ENCODE data around the gene LYRM4.

LYRM4 gene

DNA sequence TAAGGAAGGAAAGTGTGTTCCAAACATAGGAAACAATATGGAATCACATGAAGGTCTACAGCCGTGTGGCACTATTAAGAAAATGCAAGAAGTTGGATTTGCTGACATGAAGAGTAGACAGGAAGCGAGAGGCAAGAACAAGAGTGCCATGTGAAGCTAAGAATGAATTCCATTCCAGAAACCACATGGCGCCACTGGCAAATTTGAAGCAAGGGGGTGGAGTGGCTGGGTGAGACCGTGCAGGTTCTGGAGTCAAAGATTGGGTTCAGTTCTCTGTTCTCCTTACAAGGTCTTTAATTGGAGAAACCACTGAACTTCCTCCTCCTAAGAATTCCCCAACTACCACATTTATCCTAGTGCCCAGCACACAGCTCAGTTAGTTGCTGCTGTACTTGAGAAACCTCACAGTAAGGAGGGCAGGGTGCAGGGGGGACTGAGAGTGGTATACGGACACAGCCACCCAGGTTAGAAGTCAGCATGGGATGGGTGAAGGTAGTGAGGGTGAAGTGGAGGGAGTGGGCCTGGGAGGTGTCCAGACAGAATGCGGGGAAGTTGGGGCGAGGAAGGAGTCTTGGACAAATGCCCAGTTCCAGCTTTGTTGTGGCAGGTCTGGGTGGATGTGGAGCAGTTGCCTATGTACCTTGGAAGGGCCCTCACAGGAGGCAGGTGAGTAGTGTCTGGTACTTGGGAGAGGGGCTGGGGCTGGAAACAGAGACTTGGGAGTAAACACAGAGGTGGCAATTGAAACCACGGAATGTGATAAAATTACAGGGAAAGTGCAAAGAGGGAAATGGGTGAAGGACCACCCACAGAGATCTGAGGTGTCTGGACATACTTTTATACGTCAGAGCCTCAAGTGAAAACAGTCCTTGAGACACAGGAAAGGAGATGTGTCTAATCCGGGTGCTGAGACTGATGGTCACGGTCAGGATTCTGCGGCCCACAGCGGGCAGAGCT, 14.3 kb downstream of the LYRM4 start:
- no peak for DNase-seq (ENCODE audit: low spot score)

DNA sequence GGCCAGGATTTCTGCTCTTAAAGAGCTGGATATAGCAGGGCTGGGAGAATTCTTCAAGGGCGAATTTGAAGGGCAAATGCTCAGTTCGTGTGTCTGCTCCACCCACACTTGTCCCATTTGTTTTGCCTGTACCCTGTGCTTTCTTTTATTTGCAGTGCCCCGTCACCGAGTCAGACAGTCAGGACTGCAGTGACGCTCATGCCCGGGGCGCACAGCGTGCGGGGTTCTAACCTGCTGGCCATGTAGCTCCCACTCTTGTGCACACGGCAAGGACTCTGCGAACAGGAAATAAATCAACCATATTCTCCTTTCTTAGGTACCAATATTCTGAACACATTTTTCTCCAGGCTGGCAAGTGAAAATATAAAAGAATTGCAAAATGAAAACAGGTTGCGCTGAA, 17.7 kb downstream of the LYRM4 start:
- DNase-seq (ENCODE audit: low spot score) = no peak

GRCh38 chr6:5241252-5241651, 19.5 kb downstream of the LYRM4 start:
- no peak for DNase-seq (ENCODE audit: low spot score)

- DNase-seq (ENCODE audit: low spot score) = no peak
These were observed 22.4 kb downstream of the LYRM4 start for GRCh38 chr6:5238336-5238735.

GRCh38 chr6:5237805-5238204, 22.9 kb downstream of the LYRM4 start:
- DNase-seq (ENCODE audit: low spot score) = no peak

DNA sequence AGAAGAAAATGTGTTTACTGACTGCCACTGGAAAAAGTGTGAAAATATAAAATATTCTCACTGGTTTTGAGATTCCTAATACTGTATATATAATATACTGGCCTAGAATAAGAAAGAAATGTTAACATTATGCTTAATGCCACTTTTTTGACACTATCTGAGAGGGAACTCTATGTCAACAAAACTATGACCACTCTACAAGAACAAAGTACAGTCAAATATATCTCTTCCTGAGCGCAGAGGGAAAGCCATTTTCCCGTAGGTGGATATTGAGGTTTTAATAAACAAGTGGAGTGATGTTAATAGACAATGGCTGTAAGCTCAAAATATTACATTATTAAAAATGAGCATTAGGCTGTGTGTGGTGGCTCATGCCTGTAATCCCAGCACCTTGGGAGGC, 24.9 kb downstream of the LYRM4 start:
- no peak for DNase-seq (ENCODE audit: low spot score)

DNA sequence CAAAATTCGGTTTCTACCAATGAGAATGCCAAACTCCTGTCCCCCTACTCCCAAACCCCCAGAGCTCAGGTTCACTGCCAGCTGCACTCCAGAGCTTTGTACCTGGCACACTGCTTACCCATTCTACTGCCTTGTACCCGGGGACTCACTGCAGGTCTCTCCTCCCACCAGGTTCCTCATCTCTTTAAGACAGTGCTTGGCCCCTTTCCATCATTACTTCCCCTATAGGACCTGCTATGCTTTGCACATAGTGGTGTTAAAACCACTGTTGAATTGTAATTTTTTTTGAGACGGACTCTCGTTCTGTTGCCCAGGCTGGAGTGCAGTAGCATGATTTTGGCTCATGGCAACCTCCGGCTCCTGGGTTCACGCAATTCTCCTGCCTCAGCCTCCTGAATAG, 25.9 kb downstream of the LYRM4 start:
- no peak for DNase-seq (ENCODE audit: low spot score)

DNA sequence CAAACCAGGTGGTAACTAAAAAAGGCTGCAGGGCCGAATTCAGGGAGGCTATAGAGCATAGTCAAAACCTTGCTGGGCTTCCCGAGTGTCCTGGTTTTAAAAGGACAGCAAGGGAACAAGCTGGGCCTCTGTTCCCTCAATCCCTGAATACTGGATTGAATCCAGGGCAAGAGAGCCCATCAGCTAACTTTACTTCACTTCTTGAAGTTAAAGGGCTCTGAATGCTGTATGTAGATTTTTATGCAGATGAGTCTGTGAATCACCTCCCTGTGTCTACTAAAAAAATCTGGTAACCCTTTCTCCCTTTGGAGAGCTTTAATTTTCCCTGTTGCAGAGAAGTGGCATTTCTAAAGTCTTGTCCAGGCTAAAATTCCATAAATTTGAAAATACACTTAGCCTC, 29.5 kb downstream of the LYRM4 start:
- DNase-seq (ENCODE audit: low spot score) = peak; percentile 38

GRCh38 chr6:5230081-5230480, 30.7 kb downstream of the LYRM4 start:
- DNase-seq (ENCODE audit: low spot score) = no peak

DNA sequence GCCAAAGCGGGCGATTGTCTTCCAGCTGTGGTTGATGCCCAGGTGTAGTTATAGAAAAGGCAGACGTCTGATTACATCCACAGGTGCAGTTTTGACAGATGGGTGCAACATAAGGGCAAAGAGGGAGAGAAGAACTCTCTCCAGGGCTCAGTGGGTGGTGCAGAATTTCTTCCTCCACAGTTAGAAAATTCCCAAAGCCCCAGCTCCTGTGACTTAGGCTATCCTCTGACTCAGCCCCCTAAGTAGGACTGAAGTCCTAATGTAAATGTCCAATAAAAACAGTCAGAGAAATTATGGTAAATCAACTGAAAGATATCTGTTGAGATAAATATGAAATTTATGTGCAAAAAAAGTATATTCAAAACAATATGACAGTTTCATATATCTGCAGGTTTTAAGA, 31.4 kb downstream of the LYRM4 start:
- no peak for DNase-seq (ENCODE audit: low spot score)

- no peak for DNase-seq (ENCODE audit: low spot score)
These were observed 37.4 kb downstream of the LYRM4 start for GRCh38 chr6:5223309-5223708.

GRCh38 chr6:5220443-5220842, 40.3 kb downstream of the LYRM4 start:
- no peak for DNase-seq (ENCODE audit: low spot score)

DNA sequence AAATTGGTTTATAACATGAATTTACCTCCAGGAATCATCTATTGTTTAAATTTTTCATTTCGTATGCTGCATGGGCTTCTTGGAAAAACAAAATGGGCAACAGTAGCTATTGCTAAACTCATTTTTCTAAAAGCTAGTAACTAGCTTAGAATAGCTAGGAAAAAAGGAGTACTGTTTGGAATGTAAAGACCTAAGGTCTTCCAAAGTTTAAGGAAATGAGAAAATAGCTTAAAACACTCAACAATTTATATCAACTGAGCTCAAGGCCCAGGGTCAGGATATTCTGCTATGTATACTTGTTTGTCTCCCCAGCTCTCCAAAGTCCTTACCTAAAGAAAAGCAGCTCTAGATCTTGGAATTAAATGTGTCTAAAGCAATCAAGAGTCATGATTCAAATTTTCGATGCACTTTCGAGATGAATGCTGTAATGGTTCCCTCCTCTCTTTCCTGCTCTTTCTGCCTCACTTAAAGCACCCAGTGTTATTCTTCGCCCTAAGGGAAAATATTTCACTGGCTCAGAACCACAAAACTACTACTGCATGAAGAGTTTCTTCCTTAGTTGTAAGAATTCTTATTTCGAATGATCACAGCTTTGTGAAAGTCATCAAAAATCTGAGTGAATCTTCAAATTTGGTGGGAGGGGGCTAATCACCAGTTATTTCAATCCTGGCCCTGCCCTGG, 41.6 kb downstream of the LYRM4 start:
- DNase-seq (ENCODE audit: low spot score) = peak; percentile 42

DNA sequence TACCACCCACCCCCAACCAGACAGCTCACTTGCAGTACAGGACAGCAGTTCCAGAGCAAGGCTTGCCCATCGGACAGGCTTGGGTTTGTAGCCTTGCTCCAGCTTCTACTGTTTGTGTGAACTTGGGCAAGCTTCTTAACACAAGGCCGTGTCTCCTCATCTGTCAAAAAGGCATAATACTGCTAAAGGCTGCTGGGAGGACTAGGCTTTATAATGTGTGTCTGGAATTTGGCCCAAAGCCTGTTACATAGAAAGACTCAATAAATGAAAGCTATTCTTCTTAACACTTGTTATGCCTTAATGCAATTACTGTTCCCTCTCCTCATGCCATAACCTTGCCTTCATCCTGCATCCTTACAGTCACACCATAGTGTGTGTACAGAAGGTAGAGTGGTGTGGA, 43.4 kb downstream of the LYRM4 start:
- DNase-seq (ENCODE audit: low spot score) = no peak

- no peak for DNase-seq (ENCODE audit: low spot score)
These were observed 45.0 kb downstream of the LYRM4 start for GRCh38 chr6:5215799-5216198.

DNA sequence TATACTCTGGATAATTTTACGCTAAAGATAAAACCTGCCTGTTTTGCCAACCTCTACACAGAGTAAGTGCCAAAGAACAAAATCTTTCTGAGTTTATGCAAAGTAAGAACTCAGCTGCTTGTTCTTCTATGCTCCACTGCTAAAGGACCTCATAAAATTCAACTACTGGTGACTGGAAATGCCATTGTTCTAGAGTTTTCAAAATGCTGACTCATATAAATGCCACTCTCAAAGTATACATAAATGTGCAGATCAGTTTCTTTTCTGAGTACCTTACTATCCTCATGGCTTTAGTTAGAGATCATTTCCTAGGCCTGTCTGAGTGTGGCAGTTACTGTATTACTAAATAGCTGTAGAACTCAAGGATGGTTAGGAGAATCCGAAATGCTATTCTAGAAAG, 45.6 kb downstream of the LYRM4 start:
- DNase-seq (ENCODE audit: low spot score) = no peak

DNA sequence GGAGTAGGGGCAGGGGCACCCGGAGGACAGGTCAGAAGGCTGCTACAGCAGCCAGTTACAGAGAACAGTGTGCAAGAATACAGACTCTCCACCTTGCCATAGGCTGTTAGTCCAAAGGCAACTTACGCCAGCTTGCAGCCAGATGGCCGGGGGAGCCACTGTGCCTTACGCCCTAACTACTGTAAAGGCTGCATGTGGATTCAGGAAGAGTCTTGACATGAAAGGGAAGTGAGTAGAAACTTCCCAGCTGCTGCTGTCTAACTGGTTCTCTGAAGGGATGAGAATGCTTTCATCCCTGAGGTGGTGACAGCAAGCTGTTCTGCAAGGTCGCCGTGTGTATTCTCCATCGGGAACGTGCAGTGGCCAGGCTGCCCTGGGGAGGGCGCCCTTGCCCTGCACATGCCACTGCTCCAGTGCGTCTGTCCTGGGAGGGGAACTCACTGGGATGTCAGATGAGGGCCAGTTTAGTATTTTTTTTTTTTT, 46.1 kb downstream of the LYRM4 start:
- DNase-seq (ENCODE audit: low spot score) = peak; percentile 31

DNA sequence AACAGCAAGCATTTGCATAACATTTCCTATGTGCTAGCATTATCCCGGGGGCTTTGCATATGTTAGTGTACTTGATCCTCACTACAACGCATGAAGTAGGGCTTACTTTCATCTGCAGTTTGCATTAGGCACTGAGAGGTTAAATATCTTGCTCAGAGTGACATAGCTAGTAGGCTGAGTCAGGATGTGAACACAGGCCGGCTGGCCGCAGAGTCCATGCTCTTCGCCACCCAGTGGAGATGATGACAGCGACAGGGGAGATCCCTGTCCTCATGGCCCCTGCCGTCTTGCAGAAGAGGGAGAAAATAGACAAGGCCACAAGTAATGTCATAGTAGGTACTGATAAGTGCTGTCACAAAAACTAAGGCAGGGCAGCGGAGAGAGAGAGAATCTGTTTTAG, 46.9 kb downstream of the LYRM4 start:
- no peak for DNase-seq (ENCODE audit: low spot score)

DNA sequence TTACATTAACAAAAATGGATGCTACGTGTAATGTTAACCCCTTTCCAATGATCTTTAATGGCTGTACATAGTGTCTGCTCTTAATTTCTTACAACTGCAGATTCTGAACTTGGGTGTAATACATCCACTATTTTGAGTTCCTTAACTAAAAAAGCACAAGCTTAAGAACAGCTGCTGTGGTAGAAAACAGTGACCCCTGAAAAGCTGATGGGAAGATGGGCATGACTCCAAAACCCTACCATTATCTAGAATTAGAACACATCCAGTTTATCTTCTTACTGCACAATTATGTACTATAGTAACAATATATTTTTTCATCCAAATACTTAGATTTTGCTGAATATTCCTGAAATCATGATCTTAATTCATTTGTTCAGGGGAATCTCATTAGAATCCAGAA, 49.3 kb downstream of the LYRM4 start:
- no peak for DNase-seq (ENCODE audit: low spot score)

DNA sequence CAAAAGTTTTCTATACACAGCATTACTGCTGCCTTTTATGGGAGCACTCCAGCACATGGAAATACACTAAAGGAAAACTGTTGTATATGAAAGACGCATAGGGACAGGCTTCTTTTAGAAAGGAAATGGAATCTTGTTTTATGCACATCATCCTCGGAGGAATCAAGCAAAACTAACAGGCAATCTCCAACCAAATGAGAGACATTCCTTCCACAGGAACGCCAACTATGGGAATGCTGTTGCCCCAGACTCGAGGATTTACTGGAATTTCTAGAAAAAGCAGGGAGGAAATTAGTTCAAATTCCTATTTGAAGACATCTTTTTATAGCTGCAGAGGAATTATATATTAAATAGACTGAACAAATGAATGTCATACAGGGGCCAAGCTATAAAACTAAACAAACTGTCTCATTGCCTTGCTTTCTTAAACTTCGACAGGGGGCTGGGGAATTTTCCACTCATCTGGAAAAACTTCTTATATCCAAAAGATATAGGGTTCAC, 52.2 kb downstream of the LYRM4 start:
- no peak for DNase-seq (ENCODE audit: low spot score)

- no peak for DNase-seq (ENCODE audit: low spot score)
These were observed 52.7 kb downstream of the LYRM4 start for GRCh38 chr6:5208057-5208456.

DNA sequence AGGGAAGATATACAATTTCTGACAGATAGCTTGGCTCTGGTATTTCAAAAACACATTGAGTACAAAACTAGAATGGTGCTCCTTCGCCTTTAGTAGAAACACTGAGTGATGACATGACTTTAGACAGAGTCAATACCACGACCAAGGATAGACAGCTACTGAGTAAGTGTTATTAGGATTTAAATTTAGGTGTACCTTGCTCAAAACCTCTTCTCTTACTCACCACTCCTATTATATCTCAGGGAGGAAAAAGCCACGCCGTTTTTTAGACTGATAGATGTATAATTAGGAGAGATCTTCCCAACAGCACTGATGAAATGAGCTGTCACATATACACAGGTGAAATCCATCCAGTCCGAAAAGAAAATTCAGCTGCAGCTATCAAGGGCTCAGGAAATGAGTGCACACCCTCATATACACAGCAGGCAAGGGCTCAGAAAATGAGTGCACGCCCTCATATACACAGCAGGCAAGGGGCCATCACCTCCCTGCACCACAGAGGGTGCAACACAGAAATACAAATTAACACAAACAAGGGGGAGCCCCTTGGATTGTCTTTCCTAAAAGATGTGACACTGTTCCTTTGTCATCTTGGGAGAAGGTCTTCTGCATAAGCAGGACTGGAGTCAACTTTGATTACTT, 53.7 kb downstream of the LYRM4 start:
- DNase-seq (ENCODE audit: low spot score) = no peak

All from COLO829 (cell line).